ENCODE results near the gene ITGA1. TPM values are rescaled to one million over a fixed set of nuclear protein-coding genes. Genes with fewer than 3 reads are reported as not detected.

Gene ITGA1
- total RNA-seq, 4 donors from 2014 or later = 41.8 to 94.0 (median 69.6) TPM

- H3K4me3 ChIP-seq = no peak overlapping the region
- TF ChIP-seq POLR2A (IDR thresholded peaks at IDR 0.05) (no peak), CTCF (IDR thresholded peaks at IDR 0.05) (no peak)
- intact Hi-C loops (cut with DNase I; ENCODE audit: low total_unique reads) = no loop called here
- no peaks in the 10 kb centered on the region for H3K4me1 ChIP-seq
- peak; percentile 63 to 75 for DNase-seq
- H3K9me3 ChIP-seq = no peaks in the 10 kb centered on the region
- no peaks in the 10 kb centered on the region for H3K36me3 ChIP-seq
- peak overlapping the region; percentile 45 to 53 for H3K27ac ChIP-seq
- H3K27me3 ChIP-seq = no peaks in the 10 kb centered on the region
Measured at GRCh38 chr5:52822437-52822836, 34.7 kb downstream of the ITGA1 start.

GRCh38 chr5:52824827-52825226, 37.1 kb downstream of the ITGA1 start:
- Histone ChIP-seq H3K27ac (no peak overlapping the region), H3K36me3 (no peaks in the 10 kb centered on the region), H3K9me3 (no peaks in the 10 kb centered on the region), H3K4me3 (no peak overlapping the region), H3K27me3 (no peaks in the 10 kb centered on the region), H3K4me1 (peaks cover 0 to 5% of the 10 kb centered on the region in 2 donors)
- intact Hi-C loops (cut with DNase I; ENCODE audit: low total_unique reads) = no loop called here
- TF ChIP-seq POLR2A (IDR thresholded peaks at IDR 0.05) (no peak), CTCF (IDR thresholded peaks at IDR 0.05) (no peak)
- no peak for DNase-seq

- H3K4me1 ChIP-seq = peaks cover 0 to 5% of the 10 kb centered on the region in 2 donors
- intact Hi-C loops (cut with DNase I; ENCODE audit: low total_unique reads) = no loop called here
- no peaks in the 10 kb centered on the region for H3K9me3 ChIP-seq
- no peaks in the 10 kb centered on the region for H3K36me3 ChIP-seq
- H3K4me3 ChIP-seq = no peak overlapping the region
- peak overlapping the region in 1 of 2 donors; percentile 20 for H3K27ac ChIP-seq
- DNase-seq = no peak
- TF ChIP-seq POLR2A (IDR thresholded peaks at IDR 0.05) (no peak), CTCF (IDR thresholded peaks at IDR 0.05) (no peak)
- H3K27me3 ChIP-seq = no peaks in the 10 kb centered on the region
Measured at GRCh38 chr5:52825826-52826225, 38.1 kb downstream of the ITGA1 start.

GRCh38 chr5:52827815-52828214, 40.1 kb downstream of the ITGA1 start:
- H3K4me1 ChIP-seq = peaks cover 0 to 5% of the 10 kb centered on the region in 2 donors

GRCh38 chr5:52829664-52830063, 41.9 kb downstream of the ITGA1 start:
- H3K4me1 ChIP-seq = peaks cover 0 to 5% of the 10 kb centered on the region in 2 donors
- intact Hi-C loops (cut with DNase I; ENCODE audit: low total_unique reads) = no loop called here
- TF ChIP-seq POLR2A (IDR thresholded peaks at IDR 0.05) = no peak
- TF ChIP-seq CTCF (IDR thresholded peaks at IDR 0.05) = no peak
- DNase-seq = no peak
- H3K36me3 ChIP-seq = no peaks in the 10 kb centered on the region
- no peaks in the 10 kb centered on the region for H3K9me3 ChIP-seq
- H3K27ac ChIP-seq = peak overlapping the region; percentile 23 to 78
- H3K4me3 ChIP-seq = no peak overlapping the region
- no peaks in the 10 kb centered on the region for H3K27me3 ChIP-seq

More at GRCh38 chr5:52827815-52828214, 40.1 kb downstream of the ITGA1 start:
- intact Hi-C loops (cut with DNase I; ENCODE audit: low total_unique reads) = no loop called here
- Histone ChIP-seq H3K36me3 (no peaks in the 10 kb centered on the region), H3K9me3 (no peaks in the 10 kb centered on the region), H3K27me3 (no peaks in the 10 kb centered on the region), H3K4me3 (no peak overlapping the region), H3K27ac (no peak overlapping the region)
- no peak for DNase-seq
- TF ChIP-seq POLR2A (IDR thresholded peaks at IDR 0.05) (no peak), CTCF (IDR thresholded peaks at IDR 0.05) (no peak)
